Nephron (organoid): Measurements from ENCODE around the gene ERFL.

Source experiments
- H3K27ac Mint-ChIP-seq, 3 experiments: 2 replicates each; pipeline ENCODE4 v1.8.0; 2020; ENCODE audit warnings: mixed read lengths in 3 of 3, mild to moderate bottlenecking in 2 of 3, moderate library complexity in 1 of 3
- H3K27me3 Mint-ChIP-seq: 2 replicates; pipeline ENCODE4 v1.8.0; 2021; ENCODE audit warnings: low read depth, mild to moderate bottlenecking, moderate library complexity, mixed read lengths
- H3K36me3 Mint-ChIP-seq: 2 replicates; pipeline ENCODE4 v1.8.0; 2020; ENCODE audit warnings: low read depth, mixed read lengths
- H3K4me1 Mint-ChIP-seq: 2 replicates; pipeline ENCODE4 v1.8.0; 2020; ENCODE audit warnings: mixed read lengths
- H3K4me3 Mint-ChIP-seq, 3 experiments: 2 replicates each; pipeline ENCODE4 v1.8.0; 2020; ENCODE audit warnings: mild to moderate bottlenecking in 3 of 3, mixed read lengths in 3 of 3, moderate library complexity in 2 of 3
- H3K9me3 Mint-ChIP-seq: 2 replicates; pipeline ENCODE4 v1.8.0; 2020; ENCODE audit warnings: mixed read lengths
- CTCF ChIP-seq, 3 experiments: fragments of 200-600 bp; sonication (generic); IDR thresholded peaks; one replicate each; pipeline ENCODE4 v1.5.0; 2021; ENCODE audit warnings: antibody characterized with exemption in 3 of 3; ENCODE audit not compliant: unreplicated experiment in 3 of 3

Gene ERFL

GRCh38 chr19:41889896-41890295 lies 38.4 kb downstream of the ERFL start:
- TF ChIP-seq CTCF (IDR thresholded peaks at IDR 0.05; ENCODE audit: unreplicated experiment in 3 of 3), result no peak
- Mint-ChIP-seq H3K27me3 (no peaks in the 10 kb centered on the region), H3K4me3 (no peak overlapping the region), H3K36me3 (peaks cover 10% of the 10 kb centered on the region), H3K4me1 (peaks cover 8% of the 10 kb centered on the region), H3K27ac (no peak overlapping the region), H3K9me3 (no peaks in the 10 kb centered on the region)

GRCh38 chr19:41888926-41889325 lies 39.3 kb downstream of the ERFL start:
- Mint-ChIP-seq H3K4me3 (no peak overlapping the region), H3K36me3 (peaks cover 10% of the 10 kb centered on the region), H3K4me1 (peaks cover 11% of the 10 kb centered on the region), H3K27me3 (peaks cover 2% of the 10 kb centered on the region), H3K27ac (no peak overlapping the region), H3K9me3 (no peaks in the 10 kb centered on the region)
- TF ChIP-seq CTCF (IDR thresholded peaks at IDR 0.05; ENCODE audit: unreplicated experiment in 3 of 3), result no peak

GRCh38 chr19:41887711-41888382 lies 40.4 kb downstream of the ERFL start:
- H3K9me3 Mint-ChIP-seq, result no peaks in the 10 kb centered on the region
- no peak for TF ChIP-seq CTCF (IDR thresholded peaks at IDR 0.05; ENCODE audit: unreplicated experiment in 3 of 3)
- H3K4me1 Mint-ChIP-seq, result peaks cover 11% of the 10 kb centered on the region
- H3K27me3 Mint-ChIP-seq, result peaks cover 4% of the 10 kb centered on the region
- peak overlapping the region in 1 of 3 experiments; percentile 42 for H3K4me3 Mint-ChIP-seq
- no peak overlapping the region for H3K27ac Mint-ChIP-seq
- peaks cover 10% of the 10 kb centered on the region for H3K36me3 Mint-ChIP-seq

- Mint-ChIP-seq H3K27ac (peak overlapping the region in 1 of 3 experiments; percentile 33), H3K9me3 (no peaks in the 10 kb centered on the region), H3K4me3 (peak overlapping the region; percentile 39 to 42 (median 42)), H3K4me1 (peaks cover 11% of the 10 kb centered on the region), H3K36me3 (peaks cover 10% of the 10 kb centered on the region), H3K27me3 (peaks cover 11% of the 10 kb centered on the region)
- TF ChIP-seq CTCF (IDR thresholded peaks at IDR 0.05; ENCODE audit: unreplicated experiment in 3 of 3), result no peak
These were observed 41.2 kb downstream of the ERFL start for GRCh38 chr19:41886761-41887710.

- H3K27ac Mint-ChIP-seq, result peak overlapping the region; percentile 72 to 98 (median 90)
- peaks cover 12% of the 10 kb centered on the region for H3K27me3 Mint-ChIP-seq
- H3K9me3 Mint-ChIP-seq, result no peaks in the 10 kb centered on the region
- no peaks in the 10 kb centered on the region for H3K36me3 Mint-ChIP-seq
- no peak for TF ChIP-seq CTCF (IDR thresholded peaks at IDR 0.05; ENCODE audit: unreplicated experiment in 3 of 3)
- H3K4me3 Mint-ChIP-seq, result peak overlapping the region; percentile 97 to 100 (median 99)
- H3K4me1 Mint-ChIP-seq, result peaks cover 11% of the 10 kb centered on the region
These were observed 44.2 kb downstream of the ERFL start for GRCh38 chr19:41883821-41884733.
